Activated CD4-positive, alpha-beta memory T cell treated with anti-CD3 and anti-CD28 coated beads for 36 hours (primary cell): Measurements from ENCODE around the gene CHMP3. TPM values are rescaled to one million over a fixed set of nuclear protein-coding genes. Genes with fewer than 3 reads are reported as not detected.
"Not testable (repeated sequence)": the region's sequence is repeated elsewhere in the genome, so short reads cannot be mapped to it uniquely, and the experiment has no call there.

Source experiments
- CTCF ChIA-PET: fragments of 350-600 bp; sonication (Branson Sonifier 250); formaldehyde crosslinking; loops from one replicate; lab custom pipeline; 2021; ENCODE audit warnings: antibody characterized with exemption, inconsistent platforms; lab: Charles Lee
- POLR2A ChIA-PET: fragments of 350-600 bp; sonication (Branson Sonifier 250); formaldehyde crosslinking; loops from one replicate; lab custom pipeline; 2021; ENCODE audit warnings: antibody characterized with exemption; lab: Charles Lee
- DNase-seq: peaks from one replicate; pipeline ENCODE4 v3.0.0-alpha.2; 2020
- H3K27ac Mint-ChIP-seq: one replicate; pipeline ENCODE4 v1.8.0; 2021; ENCODE audit warnings: mixed read lengths
- H3K27me3 Mint-ChIP-seq: one replicate; pipeline ENCODE4 v1.8.0; 2021; ENCODE audit warnings: mixed read lengths
- H3K36me3 Mint-ChIP-seq: one replicate; pipeline ENCODE4 v1.8.0; 2021; ENCODE audit warnings: mixed read lengths
- H3K4me1 Mint-ChIP-seq: one replicate; pipeline ENCODE4 v1.8.0; 2021; ENCODE audit warnings: low read depth, mixed read lengths
- H3K4me3 Mint-ChIP-seq: one replicate; pipeline ENCODE4 v1.8.0; 2021; ENCODE audit warnings: mild to moderate bottlenecking, mixed read lengths
- H3K9me3 Mint-ChIP-seq: one replicate; pipeline ENCODE4 v1.8.0; 2021; ENCODE audit warnings: mixed read lengths
- intact Hi-C: fragments of 100-400 bp; cut with micrococcal nuclease; formaldehyde crosslinking; loops from one replicate; pipeline ENCODE4 v1.15.1; 2023
- total RNA-seq, 2 experiments: library from RNA; stranded (reverse); gene quantifications; one replicate each; pipeline ENCODE4 v1.2.3, GENCODE V29; 2021

Gene CHMP3
- total RNA-seq, 2 experiments from 2014 or later = 36.5 to 38.6 TPM

DNA sequence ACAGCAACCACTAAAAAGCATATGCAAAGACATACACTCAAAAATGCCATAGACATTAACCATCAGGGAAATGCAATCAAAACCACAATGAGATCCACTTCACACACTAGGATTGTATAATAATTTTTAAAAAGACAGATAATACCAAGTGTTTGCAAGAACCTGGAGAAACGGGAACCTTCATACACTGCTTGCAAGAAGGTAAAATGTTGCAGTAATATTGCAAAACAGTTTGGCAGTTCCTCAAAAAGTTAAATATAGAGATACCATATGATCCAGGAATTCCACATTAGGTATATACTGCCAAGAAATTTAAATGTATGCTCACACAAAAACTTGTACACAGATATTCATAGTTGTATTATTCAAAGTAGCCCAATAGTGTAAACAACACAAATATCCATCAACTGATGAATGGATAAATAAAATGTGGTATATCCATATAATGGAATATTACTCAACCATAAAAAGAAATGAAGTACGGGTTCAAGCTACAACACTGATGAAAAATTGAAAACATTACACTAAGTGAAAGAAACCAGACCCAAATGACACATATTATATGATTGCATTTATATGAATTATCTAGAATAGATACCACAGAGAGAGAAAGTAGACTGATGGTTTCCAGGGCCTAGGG lies 14.7 kb upstream of the CHMP3 start:
- Mint-ChIP-seq H3K27me3 (no peaks in the 10 kb centered on the region), H3K36me3 (no peaks in the 10 kb centered on the region), H3K4me1 (no peaks in the 10 kb centered on the region), H3K4me3 (no peak overlapping the region), H3K27ac (no peak overlapping the region), H3K9me3 (peaks cover 6% of the 10 kb centered on the region)
- no peak for DNase-seq
- ChIA-PET CTCF (no interaction called here), POLR2A (no interaction called here)
- intact Hi-C loops = no loop called here

- no peaks in the 10 kb centered on the region for H3K9me3 Mint-ChIP-seq
- no peak for DNase-seq
- H3K27ac Mint-ChIP-seq = no peak overlapping the region
- no peaks in the 10 kb centered on the region for H3K4me1 Mint-ChIP-seq
- POLR2A ChIA-PET = no interaction called here
- CTCF ChIA-PET = no interaction called here
- no peaks in the 10 kb centered on the region for H3K36me3 Mint-ChIP-seq
- H3K4me3 Mint-ChIP-seq = no peak overlapping the region
- no peaks in the 10 kb centered on the region for H3K27me3 Mint-ChIP-seq
- intact Hi-C loops = no loop called here
Observed at GRCh38 chr2:86570059-86570458, 6.8 kb upstream of the CHMP3 start.

- intact Hi-C loops = loop anchor here (10.0 kb wide), 1 partner anchor 372 kb away; the partner anchor contains the start of genes IMMT and MRPL35
- H3K4me1 Mint-ChIP-seq = peaks cover 17% of the 10 kb centered on the region
- peaks cover 9% of the 10 kb centered on the region for H3K36me3 Mint-ChIP-seq
- no peaks in the 10 kb centered on the region for H3K9me3 Mint-ChIP-seq
- no peak for DNase-seq
- H3K27me3 Mint-ChIP-seq = no peaks in the 10 kb centered on the region
- H3K4me3 Mint-ChIP-seq = no peak overlapping the region
- POLR2A ChIA-PET = no interaction called here
- H3K27ac Mint-ChIP-seq = no peak overlapping the region
- CTCF ChIA-PET = no interaction called here
Observed at GRCh38 chr2:86566821-86567190, 3.6 kb upstream of the CHMP3 start.

- Mint-ChIP-seq H3K9me3 (no peaks in the 10 kb centered on the region), H3K4me3 (no peak overlapping the region), H3K36me3 (peaks cover 9% of the 10 kb centered on the region), H3K4me1 (peaks cover 22% of the 10 kb centered on the region), H3K27me3 (no peaks in the 10 kb centered on the region), H3K27ac (no peak overlapping the region)
- no peak for DNase-seq
- intact Hi-C loops = loop anchor here (10.0 kb wide), 1 partner anchor 371 kb away; the partner anchor contains the start of genes IMMT and MRPL35
- ChIA-PET CTCF (no interaction called here), POLR2A (no interaction called here)
Observed at GRCh38 chr2:86566158-86566820, 3.0 kb upstream of the CHMP3 start.

DNA sequence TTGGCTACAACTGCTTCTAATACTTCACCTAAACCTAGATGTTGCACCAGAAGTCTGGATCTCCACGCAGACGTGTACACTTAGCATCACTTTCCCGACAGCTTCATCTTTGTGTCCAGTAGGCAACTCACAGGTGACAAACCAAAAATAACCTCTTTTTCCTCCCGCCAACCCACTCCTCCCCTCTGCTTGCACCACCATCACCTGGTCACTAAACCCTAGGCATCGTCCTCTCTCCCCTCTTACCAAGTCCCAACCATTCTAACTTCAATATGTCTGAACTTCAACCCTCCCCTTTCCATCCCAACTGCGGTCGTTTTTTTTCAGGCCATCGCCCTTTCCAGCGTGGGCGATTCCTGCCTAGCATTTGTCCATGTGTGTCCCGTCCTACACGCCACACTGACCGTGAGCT lies 413 bp upstream of the CHMP3 start:
- Mint-ChIP-seq H3K27me3 (no peaks in the 10 kb centered on the region), H3K27ac (peak overlapping the region; percentile 98), H3K36me3 (peaks cover 14% of the 10 kb centered on the region), H3K9me3 (no peaks in the 10 kb centered on the region), H3K4me1 (peaks cover 27% of the 10 kb centered on the region), H3K4me3 (peak overlapping the region; percentile 94)
- POLR2A ChIA-PET = interaction anchor here (0.9 to 2.4 kb wide), 2 partner anchors 59 to 123 kb away, joined by 7 to 11 read pairs; partner anchors contain the start of gene KDM3A
- intact Hi-C loops = loop anchor here (1.0 to 10.0 kb wide), 5 partner anchors 21 to 526 kb away; partner anchors contain the start of genes IMMT, KDM3A and MRPL35
- no peak for DNase-seq
- CTCF ChIA-PET = no interaction called here

GRCh38 chr2:86562485-86562921 lies 740 bp downstream of the CHMP3 start:
- intact Hi-C loops = loop anchor here (2.0 to 10.0 kb wide), 3 partner anchors 22 to 525 kb away; partner anchors contain the start of genes IMMT and MRPL35
- H3K36me3 Mint-ChIP-seq = peaks cover 15% of the 10 kb centered on the region
- CTCF ChIA-PET = no interaction called here
- peak overlapping the region; percentile 98 for H3K27ac Mint-ChIP-seq
- H3K9me3 Mint-ChIP-seq = no peaks in the 10 kb centered on the region
- H3K4me3 Mint-ChIP-seq = peak overlapping the region; percentile 94
- POLR2A ChIA-PET = interaction anchor here (0.7 to 2.4 kb wide), 5 partner anchors 9 to 127 kb away, joined by 3 to 11 read pairs (median 4); partner anchors contain the start of gene KDM3A
- peaks cover 27% of the 10 kb centered on the region for H3K4me1 Mint-ChIP-seq
- DNase-seq = no peak
- no peaks in the 10 kb centered on the region for H3K27me3 Mint-ChIP-seq

- POLR2A ChIA-PET = no interaction called here
Observed at GRCh38 chr2:86557836-86558235, 5.4 kb downstream of the CHMP3 start.

DNA sequence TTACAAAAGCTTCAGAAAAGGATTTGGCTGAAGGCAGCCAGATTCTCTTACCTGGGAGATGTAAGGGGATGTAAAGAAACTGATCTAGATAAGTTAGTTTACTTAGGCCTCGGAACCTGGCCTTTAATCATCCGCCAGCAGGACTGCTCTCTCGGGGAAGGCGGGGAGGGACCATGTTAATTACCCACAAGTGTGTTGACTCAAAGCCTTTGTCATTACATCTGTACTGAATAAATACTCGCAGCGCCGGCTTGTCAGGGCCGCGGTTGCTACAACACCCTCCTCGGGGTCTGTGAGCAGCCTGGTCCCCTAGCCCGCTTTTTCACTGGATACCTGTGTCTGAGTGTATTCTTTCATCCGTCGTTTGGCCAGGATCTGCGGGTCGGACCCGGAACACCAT lies 6.7 kb downstream of the CHMP3 start:
- Mint-ChIP-seq H3K27me3 (no peaks in the 10 kb centered on the region), H3K9me3 (no peaks in the 10 kb centered on the region), H3K4me1 (peaks cover 31% of the 10 kb centered on the region), H3K4me3 (no peak overlapping the region), H3K36me3 (peaks cover 11% of the 10 kb centered on the region), H3K27ac (no peak overlapping the region)
- ChIA-PET CTCF (no interaction called here), POLR2A (no interaction called here)
- DNase-seq = no peak
- intact Hi-C loops = no loop called here

More at GRCh38 chr2:86557836-86558235, 5.4 kb downstream of the CHMP3 start:
- Mint-ChIP-seq H3K27ac (no peak overlapping the region), H3K36me3 (peaks cover 14% of the 10 kb centered on the region), H3K4me1 (peaks cover 33% of the 10 kb centered on the region), H3K27me3 (no peaks in the 10 kb centered on the region), H3K9me3 (no peaks in the 10 kb centered on the region), H3K4me3 (no peak overlapping the region)
- intact Hi-C loops = no loop called here
- CTCF ChIA-PET = no interaction called here
- no peak for DNase-seq

- Mint-ChIP-seq H3K36me3 (peaks cover 22% of the 10 kb centered on the region), H3K27me3 (no peaks in the 10 kb centered on the region), H3K4me3 (peak overlapping the region; percentile 38), H3K4me1 (peaks cover 24% of the 10 kb centered on the region), H3K27ac (peak overlapping the region; percentile 6), H3K9me3 (peaks cover 3% of the 10 kb centered on the region)
- POLR2A ChIA-PET = interaction anchor here (1.6 kb wide), 1 partner anchor 10 kb away, joined by 4 read pairs; no protein-coding TSS in a partner anchor
- CTCF ChIA-PET = no interaction called here
- intact Hi-C loops = no loop called here
- peak; percentile 19 for DNase-seq
Observed at GRCh38 chr2:86552889-86553288, 10.4 kb downstream of the CHMP3 start.

DNA sequence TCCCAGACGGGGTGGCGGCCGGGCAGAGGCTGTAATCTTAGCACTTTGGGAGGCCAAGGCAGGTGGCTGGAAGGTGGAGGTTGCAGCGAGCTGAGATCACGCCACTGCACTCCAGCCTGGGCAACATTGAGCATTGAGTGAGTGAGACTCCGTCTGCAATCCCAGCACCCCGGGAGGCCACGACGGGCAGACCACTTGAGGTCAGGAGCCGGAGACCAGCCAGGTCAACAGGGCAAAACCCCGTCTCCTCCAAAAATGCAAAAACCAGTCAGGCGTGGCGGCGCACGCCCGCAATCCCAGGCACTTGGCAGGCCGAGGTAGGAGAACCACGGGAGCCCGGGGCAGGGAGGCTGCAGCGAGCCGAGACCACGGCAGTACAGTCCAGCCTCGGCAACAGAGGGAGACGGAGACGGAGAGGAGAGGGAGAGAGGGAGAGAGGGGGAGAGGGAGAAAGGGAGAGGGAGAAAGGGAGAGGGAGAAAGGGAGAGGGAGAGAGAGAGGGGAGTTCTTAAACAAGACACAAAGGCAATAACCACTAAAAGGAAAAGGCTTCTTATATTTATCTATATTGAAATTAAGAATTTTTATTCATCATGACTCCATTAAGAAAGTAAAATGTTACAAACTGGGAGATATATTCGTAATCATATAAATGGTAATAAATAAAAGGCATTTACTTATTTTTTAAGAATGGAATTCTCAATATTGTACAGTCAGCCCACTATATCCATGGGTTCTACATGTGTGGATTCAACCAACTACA lies 13.1 kb downstream of the CHMP3 start:
- POLR2A ChIA-PET, H3K4me3 Mint-ChIP-seq, H3K27ac Mint-ChIP-seq, CTCF ChIA-PET, H3K27me3 Mint-ChIP-seq, intact Hi-C loops, DNase-seq: not testable (repeated sequence)
- H3K4me1 Mint-ChIP-seq = peaks cover 21% of the 10 kb centered on the region
- peaks cover 15% of the 10 kb centered on the region for H3K9me3 Mint-ChIP-seq
- H3K36me3 Mint-ChIP-seq = peaks cover 44% of the 10 kb centered on the region

DNA sequence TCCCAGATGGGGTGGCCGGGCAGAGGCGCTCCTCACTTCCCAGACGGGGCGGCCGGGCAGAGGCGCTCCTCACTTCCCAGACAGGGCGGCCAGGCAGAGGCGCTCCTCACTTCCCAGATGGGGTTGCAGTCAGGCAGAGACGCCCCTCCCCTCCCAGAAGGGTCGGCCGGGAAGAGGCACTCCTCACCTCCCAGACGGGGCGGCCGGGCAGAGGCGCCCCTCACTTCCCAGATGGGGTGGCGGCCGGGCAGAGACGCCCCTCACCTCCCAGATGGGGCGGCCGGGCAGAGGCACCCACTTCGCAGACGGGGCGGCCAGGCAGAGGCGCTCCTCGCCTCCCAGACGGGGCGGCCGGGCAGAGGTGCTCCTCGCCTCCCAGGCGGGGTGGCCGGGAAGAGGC lies 13.8 kb downstream of the CHMP3 start:
- POLR2A ChIA-PET, intact Hi-C loops, H3K27ac Mint-ChIP-seq: not testable (repeated sequence)

DNA sequence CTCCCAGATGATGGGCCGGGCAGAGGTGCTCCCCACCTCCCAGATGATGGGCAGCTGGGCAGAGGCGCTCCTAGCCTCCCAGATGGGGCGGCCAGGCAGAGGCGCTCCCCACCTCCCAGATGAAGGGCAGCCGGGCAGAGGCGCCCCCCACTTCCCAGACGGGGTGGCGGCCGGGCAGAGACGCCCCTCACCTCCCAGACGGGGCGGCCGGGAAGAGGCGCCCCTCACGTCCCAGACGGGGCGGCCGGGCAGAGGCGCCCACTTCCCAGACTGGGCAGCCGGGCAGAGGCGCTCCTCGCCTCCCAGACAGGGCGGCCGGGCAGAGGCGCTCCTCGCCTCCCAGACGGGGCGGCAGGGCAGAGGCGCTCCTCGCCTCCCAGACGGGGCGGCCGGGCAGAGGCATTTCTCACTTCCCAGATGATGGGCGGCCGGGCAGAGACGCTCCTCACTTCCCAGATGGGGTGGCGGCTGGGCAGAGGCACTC lies 14.3 kb downstream of the CHMP3 start:
- H3K27me3 Mint-ChIP-seq, H3K4me3 Mint-ChIP-seq, intact Hi-C loops, CTCF ChIA-PET, DNase-seq, POLR2A ChIA-PET, H3K27ac Mint-ChIP-seq: not testable (repeated sequence)
- Mint-ChIP-seq H3K4me1 (peaks cover 16% of the 10 kb centered on the region), H3K9me3 (peaks cover 15% of the 10 kb centered on the region), H3K36me3 (peaks cover 50% of the 10 kb centered on the region)

More for the DNA sequence above, 13.8 kb downstream of the CHMP3 start:
- peaks cover 47% of the 10 kb centered on the region for H3K36me3 Mint-ChIP-seq
- H3K9me3 Mint-ChIP-seq = peaks cover 15% of the 10 kb centered on the region
- peaks cover 19% of the 10 kb centered on the region for H3K4me1 Mint-ChIP-seq
- CTCF ChIA-PET, H3K4me3 Mint-ChIP-seq, DNase-seq, H3K27me3 Mint-ChIP-seq: not testable (repeated sequence)
